Left ventricle myocardium superior (tissue), 1 donor: ENCODE results near the gene RTF2. TPM values are rescaled to one million over a fixed set of nuclear protein-coding genes. Genes with fewer than 3 reads are reported as not detected.
"Not testable (repeated sequence)": the region's sequence is repeated elsewhere in the genome, so short reads cannot be mapped to it uniquely, and the experiment has no call there.

Experiments used
- ATAC-seq: fragments of 200-7000 bp; cut with Tn5 transposase; one replicate; pipeline ENCODE4 v1.9.1; 2020; ENCODE audit warnings: mild to moderate bottlenecking, moderate library complexity
- DNase-seq: peaks from one replicate; pipeline ENCODE4 v3.0.0-alpha.2; 2020
- intact Hi-C: fragments of 100-400 bp; cut with micrococcal nuclease; formaldehyde crosslinking; loops from one replicate; pipeline ENCODE4 v1.11.0; 2022
- total RNA-seq: library from RNA; stranded (reverse); fragmentation: NEBNext Ultra II Directional; extraction: Animal tissue kit (Norgen Biotek cat#: 25700); gene quantifications from one replicate; pipeline ENCODE4 v1.2.1, GENCODE V29; 2021
- donor health status: DM: no; HTN: yes; CAD: no; lungs with severe emphysema.

RTF2 gene
- total RNA-seq, 1 donor from 2014 or later = 82.4 TPM

GRCh38 chr20:56522311-56522710, 53.9 kb downstream of the RTF2 start:
- no peak for ATAC-seq
- no peak for DNase-seq
- intact Hi-C loops = no loop called here

GRCh38 chr20:56524444-56524843, 56.0 kb downstream of the RTF2 start, which contains the start of gene FAM209A:
TSS of gene FAM209A (plus strand) at chr20:56524744. CDS start at chr20:56524809, 65 bp downstream.
- ATAC-seq, intact Hi-C loops, DNase-seq: not testable (repeated sequence)

GRCh38 chr20:56527521-56527920, 59.1 kb downstream of the RTF2 start:
- ATAC-seq = no peak
- DNase-seq = no peak
- intact Hi-C loops = no loop called here

- ATAC-seq, DNase-seq, intact Hi-C loops: not testable (repeated sequence)
Measured at GRCh38 chr20:56532946-56533345, 64.5 kb downstream of the RTF2 start, which contains the start of gene FAM209B. TSS of gene FAM209B (plus strand) at chr20:56533246. CDS start at chr20:56533342, 96 bp downstream.

- intact Hi-C loops = no loop called here
- DNase-seq = no peak
- no peak for ATAC-seq
Measured at GRCh38 chr20:56537997-56538396, 69.6 kb downstream of the RTF2 start.

- ATAC-seq = no peak
- intact Hi-C loops = no loop called here
Measured at GRCh38 chr20:56540415-56540814, 72.0 kb downstream of the RTF2 start.

GRCh38 chr20:56542489-56543030, 74.1 kb downstream of the RTF2 start:
- no peak for ATAC-seq
- no peak for DNase-seq
- intact Hi-C loops = no loop called here

More at GRCh38 chr20:56540415-56540814, 72.0 kb downstream of the RTF2 start:
- DNase-seq = no peak

- ATAC-seq = no peak
- intact Hi-C loops = no loop called here
- DNase-seq = no peak
Measured at GRCh38 chr20:56551571-56551970, 83.1 kb downstream of the RTF2 start.

- intact Hi-C loops = no loop called here
- ATAC-seq = no peak
- DNase-seq = no peak
Measured at GRCh38 chr20:56552911-56553629, 84.6 kb downstream of the RTF2 start.

GRCh38 chr20:56554869-56555268, 86.4 kb downstream of the RTF2 start:
- no peak for DNase-seq
- peak; percentile 94 for ATAC-seq
- intact Hi-C loops = no loop called here

- intact Hi-C loops = no loop called here
- ATAC-seq = peak; percentile 15
- DNase-seq = no peak
Measured at GRCh38 chr20:56558968-56559367, 90.5 kb downstream of the RTF2 start.

GRCh38 chr20:56564526-56564925, 96.1 kb downstream of the RTF2 start:
- DNase-seq, intact Hi-C loops, ATAC-seq: not testable (repeated sequence)

- intact Hi-C loops = no loop called here
- ATAC-seq = no peak
Measured at GRCh38 chr20:56565511-56565910, 97.1 kb downstream of the RTF2 start.

GRCh38 chr20:56566621-56567020, 98.2 kb downstream of the RTF2 start:
- DNase-seq (no peak), ATAC-seq (peak; percentile 54)
- intact Hi-C loops = no loop called here

More at GRCh38 chr20:56565511-56565910, 97.1 kb downstream of the RTF2 start:
- DNase-seq = no peak

Other genes with a start within 250 kb of the RTF2 start
- gene MC3R, start 219.9 kb upstream of the RTF2 start, total RNA-seq = not detected
- gene FAM210B, start 109.7 kb upstream of the RTF2 start, total RNA-seq = 58.7 TPM
- 7.0 TPM for gene AURKA, start 76.4 kb upstream of the RTF2 start, total RNA-seq
- 19.5 TPM for gene CSTF1, start 76.0 kb upstream of the RTF2 start, total RNA-seq
- gene CASS4, start 56.4 kb upstream of the RTF2 start, total RNA-seq = 0.55 TPM
- not detected for gene FAM209A, start 56.1 kb downstream of the RTF2 start, total RNA-seq
- not detected for gene FAM209B, start 64.6 kb downstream of the RTF2 start, total RNA-seq
- gene TFAP2C, start 160.7 kb downstream of the RTF2 start, total RNA-seq = 0.20 TPM